A549 treated with AZD9567 at 1 μM for 4 hours (cell line): ENCODE measurements around the gene VCY1B. TPM values are rescaled to one million over a fixed set of nuclear protein-coding genes. Genes with fewer than 3 reads are reported as not detected.

Source experiments
- total RNA-seq: library from RNA; stranded (reverse); fragments of 200-300 nt; extraction: Qiagen RNA extraction; gene quantifications from 5 replicates; pipeline ENCODE4 v1.2.3, GENCODE V29; 2022; ENCODE audit not compliant: insufficient read depth

Gene VCY1B
- not detected in 5 replicates for total RNA-seq

GRCh38 chrY:14055927-14056326 lies at the start of gene VCY1B:
VCY1B (plus strand) TSS chrY:14056227; CDS start chrY:14056290, 63 bp downstream.

Other genes starting within 250 kb of the VCY1B start
- not detected in 5 replicates for gene VCY, start 69.8 kb upstream of the VCY1B start, total RNA-seq